Upper lobe of left lung (tissue), 6 donors: ENCODE results near the gene ALDOB. TPM values are rescaled to one million over a fixed set of nuclear protein-coding genes. Genes with fewer than 3 reads are reported as not detected.

Source experiments
- ATAC-seq, 2 donors: fragments of 200-7000 bp; cut with Tn5 transposase; one replicate each; pipeline ENCODE4 v1.9.1; 2022; ENCODE audit warnings: mild to moderate bottlenecking in 2 of 2, moderate library complexity in 2 of 2; ENCODE audit not compliant: low FRiP score in 2 of 2
- DNase-seq, 2 donors: peaks; one replicate each; pipeline ENCODE4 v3.0.0-alpha.2; 2019 to 2020
- H3K27ac ChIP-seq, 4 donors: fragments of 200-600 bp; sonication (generic); one replicate each; pipeline ENCODE4 v1.5.1; 2016 to 2019
- H3K27me3 ChIP-seq, 4 donors: fragments of 200-600 bp; sonication (generic); one replicate each; pipeline ENCODE4 v1.5.1; 2017 to 2019
- H3K36me3 ChIP-seq, 4 donors: fragments of 200-600 bp; sonication (generic); one replicate each; pipeline ENCODE4 v1.5.1; 2016 to 2019
- H3K4me1 ChIP-seq, 4 donors: fragments of 200-600 bp; sonication (generic); one replicate each; pipeline ENCODE4 v1.5.1; 2018 to 2019
- H3K4me3 ChIP-seq, 4 donors: fragments of 200-600 bp; sonication (generic); one replicate each; pipeline ENCODE4 v1.5.1; 2017 to 2019; ENCODE audit warnings: mild to moderate bottlenecking in 2 of 4, moderate library complexity in 1 of 4
- H3K9me3 ChIP-seq, 4 donors: fragments of 200-600 bp; sonication (generic); one replicate each; pipeline ENCODE4 v1.5.1; 2018 to 2019
- CTCF ChIP-seq, 6 experiments: fragments of 450-650 bp in 4 of 6; fragments of 200-600 bp in 2 of 6; sonication (generic) in 2 of 6; IDR thresholded peaks; one replicate each; pipeline ENCODE4 v1.5.1; 2016 to 2019; ENCODE audit warnings: antibody characterized with exemption in 6 of 6
- EP300 ChIP-seq, 4 donors: sonication (generic); formaldehyde crosslinking; IDR thresholded peaks; one replicate each; pipeline ENCODE4 v1.5.1; 2017; ENCODE audit warnings: antibody characterized with exemption in 4 of 4, control low read depth in 2 of 4
- POLR2A ChIP-seq, 4 donors: fragments of 450-650 bp; IDR thresholded peaks; one replicate each; pipeline ENCODE4 v1.5.1; 2016 to 2017; ENCODE audit warnings: antibody characterized with exemption in 4 of 4, mild to moderate bottlenecking in 2 of 4
- POLR2AphosphoS5 ChIP-seq, 2 donors: sonication (generic); formaldehyde crosslinking; IDR thresholded peaks; one replicate each; pipeline ENCODE4 v1.5.1; 2017; ENCODE audit warnings: antibody characterized with exemption in 2 of 2
- WGBS, 2 donors: methylation state at CpG; one replicate each; pipeline ENCODE4 v1.1.5; 2017 to 2018; 5-methylcytosine and 5-hydroxymethylcytosine counted together
- total RNA-seq, 6 donors: library from RNA; depleted of rRNA in 4 of 6; stranded (reverse); fragments of >200 nt in 4 of 6; gene quantifications; one replicate each; pipeline versions ENCODE4 v1.1.0 to v1.2.1, GENCODE V29; 2016 to 2021
- donor health status: DM: no; HTN: no; CAD: no; lungs with moderate emphysema.
- donor health status: DM: no; HTN: yes; CAD: no; lungs with severe emphysema.

Gene ALDOB
- total RNA-seq, 6 donors from 2014 or later = 1.3 to 1.8 TPM; not detected in 4

- Histone ChIP-seq H3K4me1 (no peaks in the 10 kb centered on the region), H3K27me3 (no peaks in the 10 kb centered on the region), H3K9me3 (no peaks in the 10 kb centered on the region), H3K36me3 (no peaks in the 10 kb centered on the region), H3K4me3 (no peak overlapping the region), H3K27ac (no peak overlapping the region)
- DNase-seq = no peak
- 67 to 69% methylated on average over 3 of the region's 3 CpGs for WGBS, 2 donors
- TF ChIP-seq POLR2AphosphoS5 (IDR thresholded peaks at IDR 0.05) (no peak), EP300 (IDR thresholded peaks at IDR 0.05) (no peak), POLR2A (IDR thresholded peaks at IDR 0.05) (no peak), CTCF (IDR thresholded peaks at IDR 0.05) (no peak)
- no peak for ATAC-seq
These were observed 7.2 kb upstream of the ALDOB start for GRCh38 chr9:101442736-101443135.

GRCh38 chr9:101442318-101442717, 6.7 kb upstream of the ALDOB start:
- no peak for DNase-seq
- Histone ChIP-seq H3K27me3 (no peaks in the 10 kb centered on the region), H3K9me3 (no peaks in the 10 kb centered on the region), H3K27ac (no peak overlapping the region), H3K36me3 (no peaks in the 10 kb centered on the region), H3K4me1 (no peaks in the 10 kb centered on the region), H3K4me3 (no peak overlapping the region)
- TF ChIP-seq EP300 (IDR thresholded peaks at IDR 0.05) = no peak
- no peak for TF ChIP-seq POLR2AphosphoS5 (IDR thresholded peaks at IDR 0.05)
- TF ChIP-seq CTCF (IDR thresholded peaks at IDR 0.05) = no peak
- no peak for TF ChIP-seq POLR2A (IDR thresholded peaks at IDR 0.05)
- WGBS, 2 donors = 91 to 92% methylated on average over 2 to 3 of the region's 3 CpGs
- no peak for ATAC-seq

- no peak for TF ChIP-seq POLR2AphosphoS5 (IDR thresholded peaks at IDR 0.05)
- TF ChIP-seq POLR2A (IDR thresholded peaks at IDR 0.05) = no peak
- TF ChIP-seq CTCF (IDR thresholded peaks at IDR 0.05) = no peak
- TF ChIP-seq EP300 (IDR thresholded peaks at IDR 0.05) = no peak
- H3K4me3 ChIP-seq = no peak overlapping the region
These were observed 5.2 kb upstream of the ALDOB start for GRCh38 chr9:101440714-101441230.

GRCh38 chr9:101438523-101438922, 2.9 kb upstream of the ALDOB start:
- Histone ChIP-seq H3K36me3 (no peaks in the 10 kb centered on the region), H3K4me1 (peaks cover 0 to 3% (median 0%) of the 10 kb centered on the region in 4 donors), H3K9me3 (no peaks in the 10 kb centered on the region), H3K27ac (no peak overlapping the region), H3K4me3 (no peak overlapping the region), H3K27me3 (no peaks in the 10 kb centered on the region)
- no peak for ATAC-seq
- no peak for DNase-seq
- WGBS, 2 donors = 81 to 84% methylated on average over 3 of the region's 3 CpGs
- TF ChIP-seq POLR2AphosphoS5 (IDR thresholded peaks at IDR 0.05) (no peak), EP300 (IDR thresholded peaks at IDR 0.05) (no peak)

More at GRCh38 chr9:101440714-101441230, 5.2 kb upstream of the ALDOB start:
- ATAC-seq (no peak), DNase-seq (no peak)
- Histone ChIP-seq H3K9me3 (no peaks in the 10 kb centered on the region), H3K36me3 (no peaks in the 10 kb centered on the region), H3K27me3 (no peaks in the 10 kb centered on the region), H3K27ac (no peak overlapping the region), H3K4me1 (no peaks in the 10 kb centered on the region)
- 53 to 59% methylated on average over 3 of the region's 3 CpGs for WGBS, 2 donors

GRCh38 chr9:101437806-101438232, 2.2 kb upstream of the ALDOB start:
- no peak overlapping the region for H3K27ac ChIP-seq
- no peaks in the 10 kb centered on the region for H3K36me3 ChIP-seq
- no peak overlapping the region for H3K4me3 ChIP-seq
- no peak for TF ChIP-seq EP300 (IDR thresholded peaks at IDR 0.05)
- no peak for TF ChIP-seq POLR2AphosphoS5 (IDR thresholded peaks at IDR 0.05)
- no peak for TF ChIP-seq POLR2A (IDR thresholded peaks at IDR 0.05)
- no peaks in the 10 kb centered on the region for H3K9me3 ChIP-seq
- no peaks in the 10 kb centered on the region for H3K27me3 ChIP-seq
- 72 to 80% methylated on average over 2 of the region's 2 CpGs for WGBS, 2 donors
- ATAC-seq (no peak), DNase-seq (peak in 1 of 2 donors; percentile 28)
- H3K4me1 ChIP-seq = peaks cover 0 to 3% (median 0%) of the 10 kb centered on the region in 4 donors

GRCh38 chr9:101434998-101435397, 576 bp downstream of the ALDOB start:
- Histone ChIP-seq H3K4me3 (no peak overlapping the region), H3K36me3 (no peaks in the 10 kb centered on the region), H3K27me3 (no peaks in the 10 kb centered on the region), H3K27ac (no peak overlapping the region), H3K9me3 (no peaks in the 10 kb centered on the region), H3K4me1 (peaks cover 0 to 3% (median 0%) of the 10 kb centered on the region in 4 donors)
- WGBS, 2 donors = 54 to 56% methylated on average over 3 of the region's 3 CpGs
- TF ChIP-seq EP300 (IDR thresholded peaks at IDR 0.05) = no peak
- no peak for TF ChIP-seq CTCF (IDR thresholded peaks at IDR 0.05)
- TF ChIP-seq POLR2A (IDR thresholded peaks at IDR 0.05) = no peak
- TF ChIP-seq POLR2AphosphoS5 (IDR thresholded peaks at IDR 0.05) = no peak
- DNase-seq (no peak), ATAC-seq (no peak)
